Panc1 (cell line): Measurements from ENCODE around the gene CFL2. TPM values are rescaled to one million over a fixed set of nuclear protein-coding genes. Genes with fewer than 3 reads are reported as not detected.
A peak's percentile ranks its signal among the peaks of the same experiment; 100 is the strongest.

Source experiments
- ATAC-seq: fragments of 200-7000 bp; cut with Tn5 transposase; 2 replicates; pipeline ENCODE4 v1.9.1; 2020; ENCODE audit warnings: mild to moderate bottlenecking, moderate library complexity
- BruUV-seq: library from RNA; stranded (reverse); fragments of 400-500 nt; replicated peaks from 2 replicates; lab custom pipeline; 2021; lab: Mats Ljungman, UMichigan
- CTCF ChIA-PET: fragments of 300-600 bp; sonication (Branson Sonifier 250); formaldehyde crosslinking; loops from one replicate; lab custom pipeline; 2022; ENCODE audit warnings: antibody characterized with exemption; lab: Charles Lee
- POLR2A ChIA-PET: fragments of 300-600 bp; sonication (Branson Sonifier 250); formaldehyde crosslinking; loops from one replicate; lab custom pipeline; 2022; ENCODE audit warnings: antibody characterized with exemption; lab: Charles Lee
- DNase-seq: peaks from one replicate; pipeline ENCODE4 v3.0.0-alpha.2; 2010; ENCODE audit warnings: low read depth, low spot score
- H3K27ac ChIP-seq: 2 replicates; pipeline ENCODE4 v1.5.1; 2011; ENCODE audit warnings: mild to moderate bottlenecking, low read length, inconsistent platforms
- H3K27me3 ChIP-seq: fragments of 200-500 bp; sonication (Bioruptor generic); 2 replicates; pipeline ENCODE4 v1.6.0; 2014; ENCODE audit warnings: low read length, inconsistent platforms; ENCODE audit not compliant: control insufficient read depth, insufficient read depth
- H3K36me3 ChIP-seq: fragments of 200-500 bp; sonication (Bioruptor generic); 2 replicates; pipeline ENCODE4 v1.5.1; 2014; ENCODE audit warnings: inconsistent platforms, mild to moderate bottlenecking, low read length, moderate library complexity; ENCODE audit not compliant: control insufficient read depth, insufficient read depth
- H3K4me1 ChIP-seq: 2 replicates; pipeline ENCODE4 v1.5.1; 2011; ENCODE audit warnings: inconsistent platforms, mild to moderate bottlenecking, low read length, moderate library complexity; ENCODE audit not compliant: control insufficient read depth, insufficient read depth
- H3K4me3 ChIP-seq, 2 experiments: 2 replicates each; pipeline ENCODE4 v1.5.1; 2011 to 2012; ENCODE audit warnings: low read depth in 2 of 2, low read length in 2 of 2, mild to moderate bottlenecking in 2 of 2, inconsistent platforms in 1 of 2, moderate library complexity in 1 of 2
- H3K9me3 ChIP-seq: fragments of 200-500 bp; sonication (Bioruptor generic); 2 replicates; pipeline ENCODE4 v1.5.1; 2014; ENCODE audit warnings: low read depth, mild to moderate bottlenecking, inconsistent platforms, low read length, moderate library complexity; ENCODE audit not compliant: control insufficient read depth, insufficient read depth
- CTCF ChIP-seq: fragments of 450-650 bp; IDR thresholded peaks from 2 replicates; pipeline ENCODE4 v1.5.1; 2017; ENCODE audit warnings: mild to moderate bottlenecking
- POLR2AphosphoS5 ChIP-seq: IDR thresholded peaks from 2 replicates; pipeline ENCODE4 v1.6.1; 2012; ENCODE audit warnings: mild to moderate bottlenecking, low read depth, low read length, moderate library complexity
- REST ChIP-seq, 2 experiments: IDR thresholded peaks; 2 replicates each; pipeline ENCODE4 v1.6.1; 2011 to 2012; ENCODE audit warnings: low read depth in 2 of 2, control low read depth in 1 of 2, low read length in 1 of 2, mild to moderate bottlenecking in 1 of 2, moderate library complexity in 1 of 2; ENCODE audit not compliant: insufficient read depth in 1 of 2
- SIN3A ChIP-seq: IDR thresholded peaks from 2 replicates; pipeline ENCODE4 v1.6.1; 2012; ENCODE audit warnings: low read depth, mild to moderate bottlenecking, low read length, moderate library complexity, borderline replicate concordance; ENCODE audit not compliant: insufficient read depth
- TCF7L2 ChIP-seq: IDR thresholded peaks from 2 replicates; pipeline ENCODE4 v1.6.1; 2011; ENCODE audit warnings: mild to moderate bottlenecking, low read depth, low read length, inconsistent platforms
- in situ Hi-C: cut with HindIII; loops from 2 replicates; pipeline ENCODE4 v1.10.0; 2016; ENCODE audit warnings: low sequenced_read_pairs, low pct_unique_long_range_greater_than_20kb
- intact Hi-C: fragments of 100-400 bp; cut with micrococcal nuclease; formaldehyde crosslinking; loops from one replicate; pipeline ENCODE4 v1.10.0; 2022; ENCODE audit not compliant: unreplicated experiment
- total RNA-seq: library from RNA; stranded (reverse); gene quantifications from one replicate; pipeline ENCODE4 v1.2.1, GENCODE V29; 2021; ENCODE audit not compliant: unreplicated experiment

Gene CFL2
- total RNA-seq, 1 experiment from 2014 or later = 79.7 TPM

GRCh38 chr14:34713681-34714319, 593 bp downstream of the CFL2 start:
- Histone ChIP-seq H3K4me1 (peaks cover 42% of the 10 kb centered on the region), H3K36me3 (peaks cover 14% of the 10 kb centered on the region), H3K9me3 (no peaks in the 10 kb centered on the region), H3K27me3 (no peaks in the 10 kb centered on the region), H3K4me3 (peak overlapping the region; percentile 80 to 93), H3K27ac (peak overlapping the region; percentile 97)
- POLR2A ChIA-PET = interaction anchor here (0.7 kb wide), 1 partner anchor 599 kb away, joined by 5 read pairs; no protein-coding TSS in a partner anchor
- in situ Hi-C loops (no loop called here), intact Hi-C loops (no loop called here)
- DNase-seq (no peak), ATAC-seq (no peak; the same call in 1 of the 2 replicates)
- CTCF ChIA-PET = no interaction called here
- no peak for TF ChIP-seq TCF7L2
- TF ChIP-seq SIN3A = no peak
- TF ChIP-seq POLR2AphosphoS5 = no peak
- no peak for TF ChIP-seq CTCF
- TF ChIP-seq REST (IDR thresholded peaks at IDR 0.05; ENCODE audit: insufficient read depth in 1 of 2, low read depth in 2 of 2, low read length in 1 of 2) = no peak
- BruUV-seq = no TSS peak

GRCh38 chr14:34713122-34713680, 1.2 kb downstream of the CFL2 start:
- ChIA-PET POLR2A (no interaction called here), CTCF (no interaction called here)
- in situ Hi-C loops = no loop called here
- Histone ChIP-seq H3K27me3 (no peaks in the 10 kb centered on the region), H3K27ac (peak overlapping the region; percentile 97), H3K4me3 (peak overlapping the region; percentile 80 to 93), H3K9me3 (no peaks in the 10 kb centered on the region), H3K4me1 (peaks cover 43% of the 10 kb centered on the region), H3K36me3 (peaks cover 14% of the 10 kb centered on the region)
- ATAC-seq (no peak), DNase-seq (no peak)
- BruUV-seq = no TSS peak
- no peak for TF ChIP-seq SIN3A
- no peak for TF ChIP-seq POLR2AphosphoS5
- no peak for TF ChIP-seq TCF7L2
- TF ChIP-seq CTCF = no peak
- no peak for TF ChIP-seq REST (IDR thresholded peaks at IDR 0.05; ENCODE audit: insufficient read depth in 1 of 2, low read depth in 2 of 2, low read length in 1 of 2)
- intact Hi-C loops = no loop called here
